HUES48 (cell line): ENCODE measurements around the gene TM4SF4.

Source experiments
- H3K27ac ChIP-seq: one replicate; pipeline ENCODE4 v1.7.0; 2013; ENCODE audit warnings: low read depth, low read length, inconsistent platforms
- H3K27me3 ChIP-seq: 2 replicates; pipeline ENCODE4 v1.6.1; 2013; ENCODE audit warnings: mild to moderate bottlenecking, low read length; ENCODE audit not compliant: control insufficient read depth, insufficient read depth
- H3K36me3 ChIP-seq: 2 replicates; pipeline ENCODE4 v1.6.1; 2013; ENCODE audit warnings: low read length; ENCODE audit not compliant: control insufficient read depth, insufficient read depth
- H3K4me1 ChIP-seq: 2 replicates; pipeline ENCODE4 v1.6.1; 2013; ENCODE audit warnings: mild to moderate bottlenecking, low read length; ENCODE audit not compliant: control insufficient read depth, insufficient read depth
- H3K4me3 ChIP-seq: 2 replicates; pipeline ENCODE4 v1.5.1; 2013; ENCODE audit warnings: mild to moderate bottlenecking, low read depth, low read length
- H3K9ac ChIP-seq: 2 replicates; pipeline ENCODE4 v1.6.1; 2013; ENCODE audit warnings: mild to moderate bottlenecking, low read depth, low read length, moderate library complexity
- H3K9me3 ChIP-seq: 2 replicates; pipeline ENCODE4 v1.6.1; 2013; ENCODE audit warnings: low read length; ENCODE audit not compliant: control insufficient read depth, insufficient read depth

The TM4SF4 gene

GRCh38 chr3:149487598-149488197 is 13.2 kb downstream of the TM4SF4 start:
- Histone ChIP-seq H3K4me3 (no peak overlapping the region), H3K27me3 (no peaks in the 10 kb centered on the region), H3K9me3 (no peaks in the 10 kb centered on the region), H3K9ac (no peak overlapping the region), H3K27ac (no peak overlapping the region), H3K36me3 (no peaks in the 10 kb centered on the region), H3K4me1 (no peaks in the 10 kb centered on the region)

- Histone ChIP-seq H3K36me3 (no peaks in the 10 kb centered on the region), H3K4me3 (no peak overlapping the region), H3K9me3 (no peaks in the 10 kb centered on the region), H3K27me3 (no peaks in the 10 kb centered on the region), H3K27ac (no peak overlapping the region), H3K9ac (no peak overlapping the region), H3K4me1 (peaks cover 4% of the 10 kb centered on the region; the same call in 1 of the 2 replicates)
These were observed 14.7 kb downstream of the TM4SF4 start for GRCh38 chr3:149489060-149489690.

DNA sequence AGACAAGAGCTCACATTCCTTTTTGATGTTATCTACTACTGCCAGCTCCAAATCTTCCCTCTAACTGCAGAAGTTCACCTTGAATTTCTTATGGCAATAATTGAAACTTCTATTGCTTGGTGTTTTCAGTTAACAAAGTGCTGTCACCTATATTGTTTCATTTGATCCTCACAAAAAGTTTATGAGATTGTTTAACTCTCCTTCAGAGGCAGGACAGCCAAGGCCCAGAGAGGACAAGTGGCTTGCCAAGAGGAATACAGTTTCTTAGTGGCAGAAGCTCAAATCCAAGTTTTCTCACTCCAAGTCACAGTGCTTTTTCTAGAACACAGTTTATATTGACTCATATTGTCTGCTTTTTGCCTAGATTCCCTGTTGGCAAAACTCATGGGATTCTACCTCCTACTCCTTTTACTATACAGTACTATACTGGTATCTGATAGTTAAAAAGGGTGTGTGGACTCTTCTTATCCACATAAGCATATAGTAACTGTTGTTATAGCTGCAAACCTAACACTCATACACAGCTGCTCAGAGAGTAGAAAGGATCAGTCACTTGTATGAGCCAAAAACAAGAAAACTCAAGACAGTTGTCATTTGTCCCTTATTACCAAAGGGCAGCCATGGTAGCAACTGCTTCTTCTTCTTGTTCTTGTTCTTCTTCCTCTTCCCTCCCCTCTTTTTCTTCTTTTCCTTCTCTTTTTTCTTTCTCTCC is 15.9 kb downstream of the TM4SF4 start:
- Histone ChIP-seq H3K27me3 (no peaks in the 10 kb centered on the region), H3K9me3 (no peaks in the 10 kb centered on the region), H3K36me3 (no peaks in the 10 kb centered on the region), H3K27ac (no peak overlapping the region), H3K4me1 (peaks cover 4% of the 10 kb centered on the region; the same call in 1 of the 2 replicates), H3K9ac (no peak overlapping the region), H3K4me3 (no peak overlapping the region)

- no peaks in the 10 kb centered on the region for H3K27me3 ChIP-seq
- no peak overlapping the region for H3K4me3 ChIP-seq
- H3K9ac ChIP-seq = no peak overlapping the region
- H3K36me3 ChIP-seq = no peaks in the 10 kb centered on the region
- peaks cover 4% of the 10 kb centered on the region; the same call in 1 of the 2 replicates for H3K4me1 ChIP-seq
- no peaks in the 10 kb centered on the region for H3K9me3 ChIP-seq
- H3K27ac ChIP-seq = peak overlapping the region; percentile 26
These were observed 19.0 kb downstream of the TM4SF4 start for GRCh38 chr3:149493315-149494021.

DNA sequence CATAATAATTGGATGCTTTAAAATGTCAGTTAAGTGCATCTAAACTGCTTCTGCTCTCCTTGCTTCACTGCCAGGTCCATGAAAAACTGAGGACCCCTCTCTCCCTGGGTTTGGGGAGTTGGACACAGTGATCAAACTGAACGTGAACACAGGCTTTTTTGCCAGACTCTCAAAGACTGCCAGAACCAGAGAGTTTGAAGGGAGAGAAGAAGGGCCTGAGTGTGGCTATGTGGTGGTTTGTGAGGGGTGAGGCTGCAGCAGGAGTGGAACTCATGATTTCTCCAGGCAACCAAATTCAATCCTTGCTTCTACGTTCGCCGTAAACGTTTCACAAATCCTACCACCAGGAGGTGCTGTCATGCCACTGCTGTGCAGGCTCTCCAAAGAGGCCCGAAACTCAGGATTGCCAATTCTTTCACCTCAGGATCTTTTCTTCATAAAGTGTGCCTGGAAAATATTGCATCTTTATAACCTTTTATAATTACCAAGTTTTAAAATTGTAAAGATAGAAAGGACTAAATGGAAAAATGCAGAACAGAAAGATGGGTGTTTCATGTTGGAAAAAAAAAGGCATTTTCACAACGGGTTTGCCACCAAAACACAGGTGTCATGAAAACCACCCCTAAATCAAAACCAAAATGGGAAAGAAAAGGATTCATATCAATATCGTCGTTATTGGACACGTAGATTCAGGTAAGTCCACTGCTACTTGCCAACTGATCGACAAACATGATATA is 19.7 kb downstream of the TM4SF4 start:
- Histone ChIP-seq H3K27ac (peak overlapping the region; percentile 26), H3K9ac (no peak overlapping the region), H3K9me3 (no peaks in the 10 kb centered on the region), H3K36me3 (no peaks in the 10 kb centered on the region), H3K27me3 (no peaks in the 10 kb centered on the region), H3K4me1 (peaks cover 4% of the 10 kb centered on the region; the same call in 1 of the 2 replicates), H3K4me3 (no peak overlapping the region)

- no peaks in the 10 kb centered on the region for H3K9me3 ChIP-seq
- H3K4me3 ChIP-seq = no peak overlapping the region
- no peaks in the 10 kb centered on the region for H3K27me3 ChIP-seq
- H3K36me3 ChIP-seq = no peaks in the 10 kb centered on the region
- H3K27ac ChIP-seq = no peak overlapping the region
- peaks cover 4% of the 10 kb centered on the region; the same call in 1 of the 2 replicates for H3K4me1 ChIP-seq
- H3K9ac ChIP-seq = no peak overlapping the region
These were observed 20.5 kb downstream of the TM4SF4 start for GRCh38 chr3:149494759-149495580.

- peaks cover 4% of the 10 kb centered on the region; the same call in 1 of the 2 replicates for H3K4me1 ChIP-seq
- H3K9ac ChIP-seq = no peak overlapping the region
- no peaks in the 10 kb centered on the region for H3K36me3 ChIP-seq
- no peaks in the 10 kb centered on the region for H3K9me3 ChIP-seq
- H3K27ac ChIP-seq = no peak overlapping the region
- no peak overlapping the region for H3K4me3 ChIP-seq
- no peaks in the 10 kb centered on the region for H3K27me3 ChIP-seq
These were observed 21.2 kb downstream of the TM4SF4 start for GRCh38 chr3:149495581-149496125.

GRCh38 chr3:149496891-149497290 is 22.4 kb downstream of the TM4SF4 start:
- no peak overlapping the region for H3K27ac ChIP-seq
- no peaks in the 10 kb centered on the region for H3K36me3 ChIP-seq
- no peaks in the 10 kb centered on the region for H3K27me3 ChIP-seq
- no peaks in the 10 kb centered on the region for H3K9me3 ChIP-seq
- no peak overlapping the region for H3K4me3 ChIP-seq
- peaks cover 4% of the 10 kb centered on the region; the same call in 1 of the 2 replicates for H3K4me1 ChIP-seq
- no peak overlapping the region for H3K9ac ChIP-seq

GRCh38 chr3:149497966-149498670 is 23.6 kb downstream of the TM4SF4 start:
- Histone ChIP-seq H3K9ac (no peak overlapping the region), H3K27me3 (no peaks in the 10 kb centered on the region), H3K9me3 (no peaks in the 10 kb centered on the region), H3K27ac (no peak overlapping the region), H3K4me3 (no peak overlapping the region), H3K36me3 (no peaks in the 10 kb centered on the region), H3K4me1 (peaks cover 4% of the 10 kb centered on the region; the same call in 1 of the 2 replicates)
